Subcutaneous abdominal adipose tissue (tissue), 5 donors: Measurements from ENCODE around the gene CLDN1.

Experiments used
- H3K27ac ChIP-seq: one replicate; pipeline ENCODE4 v1.7.0; 2013; ENCODE audit warnings: low read depth, mild to moderate bottlenecking, inconsistent platforms, low read length, moderate library complexity
- H3K27me3 ChIP-seq, 5 donors: one replicate each; pipeline ENCODE4 v1.7.0; 2013; ENCODE audit warnings: low read length in 5 of 5, inconsistent platforms in 1 of 5; ENCODE audit not compliant: control insufficient read depth in 5 of 5, insufficient read depth in 4 of 5
- H3K36me3 ChIP-seq, 5 donors: one replicate each; pipeline ENCODE4 v1.7.0; 2013; ENCODE audit warnings: low read length in 5 of 5; ENCODE audit not compliant: control insufficient read depth in 5 of 5, insufficient read depth in 5 of 5
- H3K4me1 ChIP-seq, 5 donors: one replicate each; pipeline ENCODE4 v1.7.0; 2013; ENCODE audit warnings: low read length in 5 of 5, mild to moderate bottlenecking in 3 of 5, moderate library complexity in 1 of 5; ENCODE audit not compliant: control insufficient read depth in 5 of 5, insufficient read depth in 5 of 5
- H3K4me3 ChIP-seq, 5 donors: one replicate each; pipeline ENCODE4 v1.7.0; 2013; ENCODE audit warnings: low read length in 5 of 5, low read depth in 1 of 5
- H3K9ac ChIP-seq, 5 donors: one replicate each; pipeline ENCODE4 v1.7.0; 2013; ENCODE audit warnings: low read length in 5 of 5, mild to moderate bottlenecking in 4 of 5, moderate library complexity in 3 of 5
- H3K9me3 ChIP-seq, 5 donors: one replicate each; pipeline ENCODE4 v1.7.0; 2013; ENCODE audit warnings: low read length in 5 of 5; ENCODE audit not compliant: control insufficient read depth in 5 of 5
- donor health status: healthy.
- donor health status: healthy.
- donor health status: healthy.
- donor health status: healthy.
- donor health status: healthy.

The CLDN1 gene

GRCh38 chr3:190357468-190357867 lies 35.2 kb upstream of the CLDN1 start:
- Histone ChIP-seq H3K9me3 (peaks cover 0 to 6% (median 0%) of the 10 kb centered on the region in 5 donors), H3K36me3 (no peaks in the 10 kb centered on the region), H3K9ac (no peak overlapping the region), H3K4me1 (no peaks in the 10 kb centered on the region), H3K27me3 (no peaks in the 10 kb centered on the region), H3K4me3 (no peak overlapping the region), H3K27ac (no peak overlapping the region)

DNA sequence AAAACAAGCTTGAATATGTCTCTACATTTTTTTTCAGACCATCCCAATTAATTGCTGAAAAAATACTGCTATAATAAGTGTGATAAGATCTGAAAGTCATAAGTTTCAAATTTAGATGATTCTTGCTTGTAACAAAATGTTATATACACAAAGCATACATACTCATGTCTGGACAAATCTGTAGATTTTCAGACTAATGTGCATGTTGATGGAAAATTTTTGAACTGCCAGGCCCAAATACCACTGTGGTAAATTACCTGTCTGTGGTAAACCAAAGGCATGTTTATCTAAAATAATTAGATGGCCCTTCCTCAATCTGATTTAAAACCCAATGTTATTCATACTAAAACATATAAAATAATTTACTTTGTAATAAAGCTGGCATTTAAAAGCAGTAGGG lies 34.0 kb upstream of the CLDN1 start:
- H3K4me3 ChIP-seq, result no peak overlapping the region
- no peaks in the 10 kb centered on the region for H3K4me1 ChIP-seq
- no peaks in the 10 kb centered on the region for H3K36me3 ChIP-seq
- H3K9ac ChIP-seq, result no peak overlapping the region
- no peak overlapping the region for H3K27ac ChIP-seq
- peaks cover 0 to 6% (median 0%) of the 10 kb centered on the region in 5 donors for H3K9me3 ChIP-seq
- H3K27me3 ChIP-seq, result no peaks in the 10 kb centered on the region

DNA sequence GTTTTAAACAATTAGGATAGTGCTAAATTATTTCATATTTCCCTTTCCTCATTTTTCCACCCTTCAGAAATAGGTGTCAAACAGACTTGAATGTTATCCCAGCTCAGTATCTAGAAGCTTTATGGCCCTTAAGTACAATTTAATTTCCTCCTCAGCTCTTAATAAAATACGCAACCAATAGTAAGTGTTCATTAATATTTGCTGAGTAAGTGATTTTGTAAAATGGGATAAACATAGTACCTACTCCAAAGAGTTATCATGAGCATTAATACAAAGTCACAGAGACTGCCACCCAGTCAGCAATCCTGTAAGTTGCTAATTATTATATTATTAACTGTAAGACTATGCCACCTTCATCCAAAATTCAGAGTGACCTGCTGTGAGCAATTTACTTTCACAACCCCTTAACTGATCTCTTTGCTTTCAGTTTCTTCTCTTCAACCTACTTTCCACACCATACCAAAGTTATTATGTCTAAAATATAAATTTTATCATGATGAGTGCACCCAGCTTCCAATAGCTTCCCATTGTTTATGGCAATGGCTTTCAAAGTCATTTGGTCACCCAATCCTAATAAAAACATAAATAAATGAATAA lies 30.7 kb upstream of the CLDN1 start:
- Histone ChIP-seq H3K4me1 (no peaks in the 10 kb centered on the region), H3K9ac (no peak overlapping the region), H3K4me3 (no peak overlapping the region), H3K36me3 (no peaks in the 10 kb centered on the region), H3K9me3 (peaks cover 0 to 6% (median 0%) of the 10 kb centered on the region in 5 donors), H3K27me3 (no peaks in the 10 kb centered on the region), H3K27ac (no peak overlapping the region)

DNA sequence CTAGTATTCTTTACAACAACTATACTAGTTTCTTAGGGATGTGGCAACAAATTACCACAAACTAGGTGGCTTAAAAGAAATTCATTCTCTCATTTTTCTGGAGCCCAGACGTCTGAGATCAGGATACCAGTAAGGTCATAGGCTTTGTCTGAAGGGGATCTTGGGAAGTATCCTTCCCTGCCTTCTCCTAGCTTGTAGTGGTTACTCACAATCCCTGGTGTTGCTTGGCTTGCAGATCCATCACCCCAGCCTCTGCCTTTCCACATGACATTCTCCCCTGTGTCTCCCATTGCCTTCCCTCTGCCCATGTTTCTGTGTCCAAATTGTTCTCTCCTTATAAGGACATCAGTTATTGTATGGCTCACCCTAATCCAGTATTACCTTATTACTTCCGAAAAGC lies 24.3 kb upstream of the CLDN1 start:
- no peaks in the 10 kb centered on the region for H3K27me3 ChIP-seq
- H3K4me3 ChIP-seq, result no peak overlapping the region
- no peaks in the 10 kb centered on the region for H3K36me3 ChIP-seq
- no peak overlapping the region for H3K27ac ChIP-seq
- no peak overlapping the region for H3K9ac ChIP-seq
- no peaks in the 10 kb centered on the region for H3K9me3 ChIP-seq
- H3K4me1 ChIP-seq, result peaks cover 0 to 5% (median 2%) of the 10 kb centered on the region in 5 donors

DNA sequence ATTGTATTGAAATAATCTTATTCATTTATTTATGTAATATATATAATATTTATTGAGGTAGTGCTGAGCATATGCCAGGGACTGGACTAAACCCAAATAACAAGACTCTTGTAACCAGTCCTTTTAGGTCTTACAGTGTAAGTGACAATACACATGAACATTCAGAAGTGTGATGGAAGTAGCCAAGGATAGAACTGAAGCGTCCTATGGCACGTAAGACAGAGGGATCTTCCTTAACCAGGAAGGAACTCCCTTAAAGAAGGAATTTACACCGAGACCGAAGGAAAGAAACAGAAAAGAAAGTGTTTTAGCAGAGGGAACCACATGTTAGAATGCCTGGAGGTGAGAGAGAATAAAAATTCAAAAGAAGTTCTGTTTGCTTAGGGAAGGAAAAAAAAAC lies 23.6 kb upstream of the CLDN1 start:
- no peak overlapping the region for H3K27ac ChIP-seq

DNA sequence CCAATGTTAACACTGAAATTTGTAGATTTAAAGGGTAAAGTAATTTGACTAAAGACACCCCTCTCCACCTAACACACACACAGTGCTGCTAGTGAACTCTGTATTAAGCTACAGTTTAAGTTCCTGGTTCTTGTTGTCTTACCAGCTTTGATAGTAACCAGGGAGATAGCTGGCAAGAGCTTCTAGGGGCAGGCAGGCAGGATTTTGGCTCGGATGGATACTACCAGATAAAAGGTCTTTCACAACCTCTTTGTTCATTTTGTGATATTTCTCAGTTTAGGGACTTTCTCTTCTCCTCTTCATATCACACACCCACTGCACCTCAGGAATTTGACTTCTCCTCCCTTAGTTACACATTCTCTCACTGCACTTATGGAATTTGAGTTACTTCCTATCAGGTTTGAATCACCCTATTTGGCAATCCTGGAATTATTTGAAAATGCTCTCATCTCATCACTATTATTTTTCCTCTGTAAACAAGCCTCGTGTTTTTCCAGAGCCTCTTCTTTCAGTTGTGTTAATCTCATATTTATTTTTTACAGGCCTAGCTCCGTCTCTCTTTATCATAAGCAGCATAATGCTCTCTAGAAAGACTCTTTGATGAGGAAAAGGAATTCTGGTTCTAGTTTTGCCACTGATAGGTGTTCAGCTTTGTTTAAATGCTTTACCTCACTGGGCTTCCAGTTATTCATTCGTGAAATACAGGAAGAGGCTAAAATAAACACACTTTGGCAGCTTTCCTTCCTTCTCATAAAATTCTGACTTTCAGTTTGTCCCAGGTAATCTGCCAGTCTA lies 23.0 kb upstream of the CLDN1 start:
- H3K27ac ChIP-seq, result no peak overlapping the region
- no peaks in the 10 kb centered on the region for H3K27me3 ChIP-seq
- no peak overlapping the region for H3K9ac ChIP-seq
- H3K9me3 ChIP-seq, result no peaks in the 10 kb centered on the region
- H3K4me3 ChIP-seq, result no peak overlapping the region
- peaks cover 0 to 5% (median 2%) of the 10 kb centered on the region in 5 donors for H3K4me1 ChIP-seq
- H3K36me3 ChIP-seq, result no peaks in the 10 kb centered on the region

More for the DNA sequence above, 23.6 kb upstream of the CLDN1 start:
- no peak overlapping the region for H3K9ac ChIP-seq
- no peaks in the 10 kb centered on the region for H3K9me3 ChIP-seq
- no peaks in the 10 kb centered on the region for H3K36me3 ChIP-seq
- H3K4me1 ChIP-seq, result peaks cover 0 to 5% (median 2%) of the 10 kb centered on the region in 5 donors
- H3K4me3 ChIP-seq, result no peak overlapping the region
- H3K27me3 ChIP-seq, result no peaks in the 10 kb centered on the region

- no peaks in the 10 kb centered on the region for H3K9me3 ChIP-seq
- peaks cover 0 to 7% (median 0%) of the 10 kb centered on the region in 5 donors for H3K4me1 ChIP-seq
- H3K27me3 ChIP-seq, result no peaks in the 10 kb centered on the region
- no peak overlapping the region for H3K27ac ChIP-seq
- H3K4me3 ChIP-seq, result no peak overlapping the region
- H3K36me3 ChIP-seq, result no peaks in the 10 kb centered on the region
- H3K9ac ChIP-seq, result no peak overlapping the region
Measured at GRCh38 chr3:190340071-190340470, 17.8 kb upstream of the CLDN1 start.

GRCh38 chr3:190339130-190339529 lies 16.9 kb upstream of the CLDN1 start:
- Histone ChIP-seq H3K4me1 (peaks cover 0 to 4% (median 0%) of the 10 kb centered on the region in 5 donors), H3K9me3 (no peaks in the 10 kb centered on the region), H3K36me3 (no peaks in the 10 kb centered on the region), H3K27ac (no peak overlapping the region), H3K9ac (no peak overlapping the region), H3K27me3 (no peaks in the 10 kb centered on the region), H3K4me3 (no peak overlapping the region)

DNA sequence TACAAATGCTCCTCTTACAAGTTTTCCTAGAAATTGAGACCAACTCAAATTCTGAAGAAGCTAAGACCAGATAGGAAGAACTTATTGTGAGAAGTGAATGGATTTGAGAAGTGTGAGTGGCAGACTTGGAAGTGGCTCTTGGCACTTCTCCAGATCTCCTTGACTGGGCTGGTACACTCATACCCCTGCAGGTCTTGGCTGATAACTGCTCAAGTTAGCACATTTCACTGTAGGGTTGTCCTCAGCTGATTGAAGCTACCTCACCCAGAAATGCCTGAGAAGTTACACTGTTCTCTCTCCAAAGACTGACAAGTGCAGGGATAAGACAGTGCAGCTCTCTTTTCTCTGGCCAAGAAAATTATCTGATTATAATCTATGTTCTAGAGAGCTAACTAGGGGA lies 16.5 kb upstream of the CLDN1 start:
- no peaks in the 10 kb centered on the region for H3K9me3 ChIP-seq
- H3K9ac ChIP-seq, result no peak overlapping the region
- no peaks in the 10 kb centered on the region for H3K27me3 ChIP-seq
- no peaks in the 10 kb centered on the region for H3K36me3 ChIP-seq
- no peak overlapping the region for H3K27ac ChIP-seq
- no peak overlapping the region for H3K4me3 ChIP-seq
- peaks cover 0 to 4% (median 0%) of the 10 kb centered on the region in 5 donors for H3K4me1 ChIP-seq

- no peak overlapping the region for H3K27ac ChIP-seq
- H3K9ac ChIP-seq, result no peak overlapping the region
- H3K27me3 ChIP-seq, result no peaks in the 10 kb centered on the region
- no peaks in the 10 kb centered on the region for H3K9me3 ChIP-seq
- H3K4me3 ChIP-seq, result no peak overlapping the region
- H3K4me1 ChIP-seq, result peaks cover 0 to 4% (median 0%) of the 10 kb centered on the region in 5 donors
- H3K36me3 ChIP-seq, result no peaks in the 10 kb centered on the region
Measured at GRCh38 chr3:190337301-190337700, 15.1 kb upstream of the CLDN1 start.
